ENCODE results near the gene HACD2.

The HACD2 gene

DNA sequence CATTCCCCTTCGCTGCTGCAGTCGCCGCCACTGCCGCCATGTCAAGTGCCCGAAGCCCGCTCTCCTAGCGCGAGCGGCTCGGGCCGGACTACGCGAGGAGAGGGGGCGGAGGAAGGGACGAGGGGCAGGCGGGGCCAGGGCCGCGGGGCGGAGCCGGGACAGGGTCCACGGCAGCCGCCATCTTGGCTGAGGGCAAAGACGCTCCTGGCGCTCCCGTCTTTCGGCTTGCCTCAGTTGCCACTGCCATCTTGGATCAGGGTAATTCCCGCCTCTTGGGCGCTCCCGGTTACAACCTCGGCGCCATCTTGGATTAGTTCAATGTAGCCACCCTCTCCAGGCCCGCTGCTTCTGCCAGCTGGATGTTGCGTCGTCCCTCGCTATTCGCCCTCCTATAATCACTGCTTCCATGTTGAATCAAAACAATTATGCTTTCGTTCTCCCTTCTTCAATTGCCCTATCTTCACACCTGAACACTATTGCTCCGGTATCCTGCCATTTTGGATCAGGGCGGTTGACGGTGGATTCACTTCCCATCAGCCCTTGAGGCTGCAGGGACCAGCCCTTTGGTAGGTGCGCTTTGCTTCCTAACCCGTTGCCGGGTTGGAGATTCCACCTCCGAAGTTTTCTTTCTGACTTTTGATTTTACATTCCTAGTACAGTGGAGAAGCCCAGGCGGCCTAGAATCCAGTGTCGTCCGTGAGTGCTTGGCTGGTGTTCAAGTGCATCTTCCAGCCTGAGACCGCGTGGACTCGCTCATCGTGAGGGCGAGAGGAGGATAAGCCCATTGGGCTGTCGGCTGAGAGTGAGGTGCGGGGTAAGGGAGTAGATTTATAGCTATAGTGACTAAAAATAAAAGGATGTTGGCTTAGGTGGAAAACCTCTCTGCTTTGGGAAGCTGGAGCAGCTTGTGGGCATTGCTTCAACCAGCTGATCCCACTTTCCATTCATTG, at the start of gene HACD2 (continued):
- TF ChIP-seq PRDM2 (tag by site-specific recombination; IDR thresholded peaks at IDR 0.05; ENCODE audit: borderline replicate concordance) (no peak), ZNF530 (tag by site-specific recombination; IDR thresholded peaks at IDR 0.05; ENCODE audit: low read depth) (no peak), MYNN (tag by site-specific recombination; IDR thresholded peaks at IDR 0.05; ENCODE audit: borderline replicate concordance) (no peak), ZNF311 (tag by site-specific recombination; IDR thresholded peaks at IDR 0.05; ENCODE audit: borderline replicate concordance) (no peak), GFI1B (tag by site-specific recombination; IDR thresholded peaks at IDR 0.05) (no peak), ZNF76 (tag by site-specific recombination; IDR thresholded peaks at IDR 0.05; ENCODE audit: borderline replicate concordance, low read depth) (peak; percentile 98), ZBTB17 (tag by site-specific recombination; IDR thresholded peaks at IDR 0.05) (peak; percentile 99), HOXC10 (CRISPR knock-in tag; IDR thresholded peaks at IDR 0.05) (no peak), ZNF202 (tag by site-specific recombination; IDR thresholded peaks at IDR 0.05; ENCODE audit: borderline replicate concordance) (no peak), BCL11A (tag by site-specific recombination; IDR thresholded peaks at IDR 0.05; ENCODE audit: low read depth) (no peak), ZNF791 (tag by site-specific recombination; IDR thresholded peaks at IDR 0.05) (no peak), BCL11B (tag by site-specific recombination; IDR thresholded peaks at IDR 0.05; ENCODE audit: low read depth) (no peak), GLIS2 (tag by site-specific recombination; IDR thresholded peaks at IDR 0.05) (no peak), IKZF3 (tag by site-specific recombination; IDR thresholded peaks at IDR 0.05) (peak; percentile 73), ZNF16 (tag by site-specific recombination; IDR thresholded peaks at IDR 0.05; ENCODE audit: low read depth) (no peak), MEIS1 (CRISPR knock-in tag; IDR thresholded peaks at IDR 0.05; ENCODE audit: borderline replicate concordance) (no peak), ZNF184 (tag by site-specific recombination; IDR thresholded peaks at IDR 0.05) (no peak), KLF8 (tag by site-specific recombination; IDR thresholded peaks at IDR 0.05) (peak; percentile 88), ZNF214 (tag by site-specific recombination; IDR thresholded peaks at IDR 0.05; ENCODE audit: borderline replicate concordance) (no peak), ZNF433 (tag by site-specific recombination; IDR thresholded peaks at IDR 0.05; ENCODE audit: low read depth) (no peak), ZNF146 (tag by site-specific recombination; IDR thresholded peaks at IDR 0.05) (no peak), OVOL3 (tag by site-specific recombination; IDR thresholded peaks at IDR 0.05) (no peak), ZSCAN16 (tag by site-specific recombination; IDR thresholded peaks at IDR 0.05) (no peak), ZNF23 (tag by site-specific recombination; IDR thresholded peaks at IDR 0.05; ENCODE audit: borderline replicate concordance) (no peak)
- TF ChIP-seq, protein P1, sequence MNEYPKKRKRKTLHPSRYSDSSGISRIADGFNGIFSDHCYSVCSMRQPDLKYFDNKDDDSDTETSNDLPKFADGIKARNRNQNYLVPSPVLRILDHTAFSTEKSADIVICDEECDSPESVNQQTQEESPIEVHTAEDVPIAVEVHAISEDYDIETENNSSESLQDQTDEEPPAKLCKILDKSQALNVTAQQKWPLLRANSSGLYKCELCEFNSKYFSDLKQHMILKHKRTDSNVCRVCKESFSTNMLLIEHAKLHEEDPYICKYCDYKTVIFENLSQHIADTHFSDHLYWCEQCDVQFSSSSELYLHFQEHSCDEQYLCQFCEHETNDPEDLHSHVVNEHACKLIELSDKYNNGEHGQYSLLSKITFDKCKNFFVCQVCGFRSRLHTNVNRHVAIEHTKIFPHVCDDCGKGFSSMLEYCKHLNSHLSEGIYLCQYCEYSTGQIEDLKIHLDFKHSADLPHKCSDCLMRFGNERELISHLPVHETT (tag by site-specific recombination; IDR thresholded peaks at IDR 0.05) = peak; percentile 76; the same call in 1 of the 2 replicates
- TF ChIP-seq, protein P2, sequence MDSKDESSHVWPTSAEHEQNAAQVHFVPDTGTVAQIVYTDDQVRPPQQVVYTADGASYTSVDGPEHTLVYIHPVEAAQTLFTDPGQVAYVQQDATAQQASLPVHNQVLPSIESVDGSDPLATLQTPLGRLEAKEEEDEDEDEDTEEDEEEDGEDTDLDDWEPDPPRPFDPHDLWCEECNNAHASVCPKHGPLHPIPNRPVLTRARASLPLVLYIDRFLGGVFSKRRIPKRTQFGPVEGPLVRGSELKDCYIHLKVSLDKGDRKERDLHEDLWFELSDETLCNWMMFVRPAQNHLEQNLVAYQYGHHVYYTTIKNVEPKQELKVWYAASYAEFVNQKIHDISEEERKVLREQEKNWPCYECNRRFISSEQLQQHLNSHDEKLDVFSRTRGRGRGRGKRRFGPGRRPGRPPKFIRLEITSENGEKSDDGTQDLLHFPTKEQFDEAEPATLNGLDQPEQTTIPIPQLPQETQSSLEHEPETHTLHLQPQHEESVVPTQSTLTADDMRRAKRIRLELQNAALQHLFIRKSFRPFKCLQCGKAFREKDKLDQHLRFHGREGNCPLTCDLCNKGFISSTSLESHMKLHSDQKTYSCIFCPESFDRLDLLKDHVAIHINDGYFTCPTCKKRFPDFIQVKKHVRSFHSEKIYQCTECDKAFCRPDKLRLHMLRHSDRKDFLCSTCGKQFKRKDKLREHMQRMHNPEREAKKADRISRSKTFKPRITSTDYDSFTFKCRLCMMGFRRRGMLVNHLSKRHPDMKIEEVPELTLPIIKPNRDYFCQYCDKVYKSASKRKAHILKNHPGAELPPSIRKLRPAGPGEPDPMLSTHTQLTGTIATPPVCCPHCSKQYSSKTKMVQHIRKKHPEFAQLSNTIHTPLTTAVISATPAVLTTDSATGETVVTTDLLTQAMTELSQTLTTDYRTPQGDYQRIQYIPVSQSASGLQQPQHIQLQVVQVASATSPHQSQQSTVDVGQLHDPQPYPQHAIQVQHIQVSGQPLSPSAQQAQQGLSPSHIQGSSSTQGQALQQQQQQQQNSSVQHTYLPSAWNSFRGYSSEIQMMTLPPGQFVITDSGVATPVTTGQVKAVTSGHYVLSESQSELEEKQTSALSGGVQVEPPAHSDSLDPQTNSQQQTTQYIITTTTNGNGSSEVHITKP (tag by site-specific recombination; IDR thresholded peaks at IDR 0.05) = peak; percentile 100
- TF ChIP-seq, protein P3, sequence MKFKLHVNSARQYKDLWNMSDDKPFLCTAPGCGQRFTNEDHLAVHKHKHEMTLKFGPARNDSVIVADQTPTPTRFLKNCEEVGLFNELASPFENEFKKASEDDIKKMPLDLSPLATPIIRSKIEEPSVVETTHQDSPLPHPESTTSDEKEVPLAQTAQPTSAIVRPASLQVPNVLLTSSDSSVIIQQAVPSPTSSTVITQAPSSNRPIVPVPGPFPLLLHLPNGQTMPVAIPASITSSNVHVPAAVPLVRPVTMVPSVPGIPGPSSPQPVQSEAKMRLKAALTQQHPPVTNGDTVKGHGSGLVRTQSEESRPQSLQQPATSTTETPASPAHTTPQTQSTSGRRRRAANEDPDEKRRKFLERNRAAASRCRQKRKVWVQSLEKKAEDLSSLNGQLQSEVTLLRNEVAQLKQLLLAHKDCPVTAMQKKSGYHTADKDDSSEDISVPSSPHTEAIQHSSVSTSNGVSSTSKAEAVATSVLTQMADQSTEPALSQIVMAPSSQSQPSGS (tag by site-specific recombination; IDR thresholded peaks at IDR 0.05; ENCODE audit: low read depth) = no peak

Data from HEK293 (cell line).